HCT116 (cell line): ENCODE results near the gene USP36.

Source experiments
- EGR1 ChIP-seq: IDR thresholded peaks from 2 replicates; pipeline ENCODE4 v1.6.1; 2012; ENCODE audit warnings: low read depth
- ELF1 ChIP-seq: IDR thresholded peaks from 2 replicates; pipeline ENCODE4 v1.6.1; 2012; ENCODE audit warnings: low read depth, borderline replicate concordance
- EZH2 ChIP-seq: fragments of 200-600 bp; sonication (generic); IDR thresholded peaks from 2 replicates; pipeline ENCODE4 v1.6.1; 2017; ENCODE audit warnings: antibody characterized with exemption, mixed run types
- JUND ChIP-seq: IDR thresholded peaks from 2 replicates; pipeline ENCODE4 v1.6.1; 2012
- POLR2A ChIP-seq: IDR thresholded peaks from 2 replicates; pipeline ENCODE4 v1.7.0; 2011; ENCODE audit warnings: borderline replicate concordance; ENCODE audit not compliant: insufficient read depth, insufficient read length; ENCODE audit errors: extremely low read depth
- SP1 ChIP-seq: IDR thresholded peaks from 2 replicates; pipeline ENCODE4 v1.6.1; 2012; ENCODE audit warnings: low read depth
- TCF7L2 ChIP-seq: IDR thresholded peaks from 2 replicates; pipeline ENCODE4 v1.7.0; 2011; ENCODE audit warnings: borderline replicate concordance, inconsistent platforms; ENCODE audit not compliant: insufficient read depth, insufficient read length; ENCODE audit errors: extremely low read depth
- TF ChIP-seq, protein P1 (sequence below): IDR thresholded peaks from 2 replicates; pipeline ENCODE4 v1.6.1; 2012

DNA sequence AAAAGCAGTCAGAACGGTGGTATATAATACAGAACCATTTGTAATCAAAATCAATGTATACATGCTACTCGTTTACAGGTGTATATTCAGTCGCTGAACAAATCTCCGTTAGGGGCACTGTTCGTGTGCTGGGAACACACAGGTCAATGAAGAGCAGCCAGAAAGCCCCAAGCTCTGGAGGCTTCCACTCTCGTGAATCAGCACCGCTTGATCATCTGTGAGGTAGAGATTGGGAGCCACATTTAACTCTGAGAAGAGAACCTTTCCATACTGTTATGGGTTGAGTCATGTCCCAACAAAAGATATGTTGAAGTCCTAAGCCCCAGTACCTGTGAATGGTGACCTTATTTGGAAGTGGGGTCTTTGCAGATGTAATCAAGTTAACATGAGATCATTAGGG lies 53.2 kb downstream of the USP36 start:
- TF ChIP-seq SP1 (no peak), ELF1 (no peak), POLR2A (no peak), TCF7L2 (no peak), EGR1 (no peak), JUND (no peak), EZH2 (no peak)
- TF ChIP-seq, protein P1, sequence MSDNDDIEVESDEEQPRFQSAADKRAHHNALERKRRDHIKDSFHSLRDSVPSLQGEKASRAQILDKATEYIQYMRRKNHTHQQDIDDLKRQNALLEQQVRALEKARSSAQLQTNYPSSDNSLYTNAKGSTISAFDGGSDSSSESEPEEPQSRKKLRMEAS: no peak
